NCI-H1436 treated with DMSO at 0.1 percent for 48 hours (cell line): Measurements from ENCODE around the gene AKAIN1.

Experiments used
- DNase-seq: peaks from one replicate; lab custom pipeline; 2025; lab: John Stamatoyannopoulos, UW

AKAIN1 gene

GRCh38 chr18:5093902-5094301, 103.2 kb downstream of the AKAIN1 start:
- DNase-seq, result no peak
